DMS53 treated with DMSO at 0.1 percent for 48 hours (cell line): ENCODE measurements around the gene TMEM209.
"Not testable (repeated sequence)": the region's sequence is repeated elsewhere in the genome, so short reads cannot be mapped to it uniquely, and the experiment has no call there.

Source experiments
- DNase-seq: peaks from one replicate; lab custom pipeline; 2025; ENCODE audit not compliant: unreplicated experiment; lab: John Stamatoyannopoulos, UW

The TMEM209 gene

GRCh38 chr7:130174237-130174959 is 30.8 kb downstream of the TMEM209 start:
- no peak for DNase-seq

GRCh38 chr7:130162196-130162595 is 43.0 kb downstream of the TMEM209 start:
- no peak for DNase-seq

GRCh38 chr7:130160455-130160854 is 44.8 kb downstream of the TMEM209 start:
- no peak for DNase-seq

- no peak for DNase-seq
Observed at GRCh38 chr7:130160023-130160422, 45.2 kb downstream of the TMEM209 start.

- no peak for DNase-seq
Observed at GRCh38 chr7:130157700-130158099, 47.5 kb downstream of the TMEM209 start.

GRCh38 chr7:130156140-130156539 is 49.1 kb downstream of the TMEM209 start:
- no peak for DNase-seq

- peak; percentile 68 for DNase-seq
Observed at GRCh38 chr7:130154501-130155317, 50.5 kb downstream of the TMEM209 start.

GRCh38 chr7:130154131-130154500 is 51.1 kb downstream of the TMEM209 start:
- DNase-seq: peak; percentile 49

GRCh38 chr7:130153211-130153908 is 51.8 kb downstream of the TMEM209 start:
- no peak for DNase-seq

- DNase-seq: no peak
Observed at GRCh38 chr7:130152493-130153210, 52.6 kb downstream of the TMEM209 start.

- no peak for DNase-seq
Observed at GRCh38 chr7:130151591-130152492, 53.4 kb downstream of the TMEM209 start.

GRCh38 chr7:130150587-130150986 is 54.6 kb downstream of the TMEM209 start:
- DNase-seq: no peak

- DNase-seq: peak; percentile 78
Observed at GRCh38 chr7:130149281-130150139, 55.7 kb downstream of the TMEM209 start.

- DNase-seq: no peak
Observed at GRCh38 chr7:130148561-130148960, 56.6 kb downstream of the TMEM209 start.

- no peak for DNase-seq
Observed at GRCh38 chr7:130147710-130148325, 57.4 kb downstream of the TMEM209 start.

- no peak for DNase-seq
Observed at GRCh38 chr7:130146693-130147405, 58.4 kb downstream of the TMEM209 start.

- not testable (repeated sequence) for DNase-seq
Observed at GRCh38 chr7:130146142-130146541, 59.1 kb downstream of the TMEM209 start.
